Measurements from ENCODE around the gene UBE2G1.

UBE2G1 gene

DNA sequence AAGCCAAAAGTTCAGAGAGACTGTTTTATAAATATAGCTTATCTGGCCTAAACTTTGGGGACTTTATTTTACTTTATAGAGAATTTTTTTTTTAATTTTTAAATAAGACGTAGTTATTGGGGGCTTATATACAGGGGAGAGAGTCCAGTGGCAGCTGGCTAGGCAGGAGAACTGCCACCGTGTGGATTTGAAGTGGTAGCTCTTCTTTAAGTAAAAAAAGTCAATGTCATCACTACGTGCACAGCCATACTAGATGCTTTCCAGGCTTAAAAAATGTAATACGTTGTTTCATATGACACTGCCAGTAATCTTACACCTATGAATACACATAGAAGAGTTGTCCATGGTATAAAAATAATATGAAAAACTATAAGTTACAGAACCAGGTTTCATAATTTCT is 70.8 kb downstream of the UBE2G1 start:
- TF ChIP-seq ZFX (IDR thresholded peaks at IDR 0.05): no peak
- TF ChIP-seq, protein P1, sequence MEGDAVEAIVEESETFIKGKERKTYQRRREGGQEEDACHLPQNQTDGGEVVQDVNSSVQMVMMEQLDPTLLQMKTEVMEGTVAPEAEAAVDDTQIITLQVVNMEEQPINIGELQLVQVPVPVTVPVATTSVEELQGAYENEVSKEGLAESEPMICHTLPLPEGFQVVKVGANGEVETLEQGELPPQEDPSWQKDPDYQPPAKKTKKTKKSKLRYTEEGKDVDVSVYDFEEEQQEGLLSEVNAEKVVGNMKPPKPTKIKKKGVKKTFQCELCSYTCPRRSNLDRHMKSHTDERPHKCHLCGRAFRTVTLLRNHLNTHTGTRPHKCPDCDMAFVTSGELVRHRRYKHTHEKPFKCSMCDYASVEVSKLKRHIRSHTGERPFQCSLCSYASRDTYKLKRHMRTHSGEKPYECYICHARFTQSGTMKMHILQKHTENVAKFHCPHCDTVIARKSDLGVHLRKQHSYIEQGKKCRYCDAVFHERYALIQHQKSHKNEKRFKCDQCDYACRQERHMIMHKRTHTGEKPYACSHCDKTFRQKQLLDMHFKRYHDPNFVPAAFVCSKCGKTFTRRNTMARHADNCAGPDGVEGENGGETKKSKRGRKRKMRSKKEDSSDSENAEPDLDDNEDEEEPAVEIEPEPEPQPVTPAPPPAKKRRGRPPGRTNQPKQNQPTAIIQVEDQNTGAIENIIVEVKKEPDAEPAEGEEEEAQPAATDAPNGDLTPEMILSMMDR (conservative IDR thresholded peaks at IDR 0.05): no peak
- H3K27ac ChIP-seq: no peak overlapping the region

- no peak for TF ChIP-seq ZFX (IDR thresholded peaks at IDR 0.05)
- TF ChIP-seq, protein P1 (conservative IDR thresholded peaks at IDR 0.05): no peak
- H3K27ac ChIP-seq: no peak overlapping the region
Measured at GRCh38 chr17:4293572-4293971, 72.9 kb downstream of the UBE2G1 start.

- no peak overlapping the region for H3K27ac ChIP-seq
Measured at GRCh38 chr17:4287710-4288109, 78.8 kb downstream of the UBE2G1 start.

DNA sequence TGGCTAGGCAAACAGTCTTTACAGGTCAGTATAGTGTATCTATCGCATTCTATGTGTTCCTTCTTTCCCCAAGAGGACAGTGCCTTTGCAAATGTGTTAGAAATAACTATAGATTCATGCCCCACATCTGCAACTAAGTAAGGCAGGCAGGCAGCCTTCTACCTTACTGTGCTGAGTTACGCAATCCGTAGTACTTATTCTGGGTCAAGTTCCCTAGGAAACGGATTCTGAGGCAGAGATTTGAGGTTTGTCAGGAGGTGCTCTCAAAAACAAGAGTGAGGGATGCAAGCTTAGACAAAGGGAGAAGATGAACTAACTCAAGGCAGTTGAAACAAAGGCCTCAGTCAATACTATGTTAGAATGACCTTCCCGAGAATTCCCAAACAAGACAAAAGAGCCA is 90.0 kb downstream of the UBE2G1 start:
- no peak for TF ChIP-seq ZFX (IDR thresholded peaks at IDR 0.05)
- TF ChIP-seq, protein P1 (conservative IDR thresholded peaks at IDR 0.05): no peak

More at GRCh38 chr17:4287710-4288109, 78.8 kb downstream of the UBE2G1 start:
- TF ChIP-seq ZFX (IDR thresholded peaks at IDR 0.05): no peak
- TF ChIP-seq, protein P1 (conservative IDR thresholded peaks at IDR 0.05): no peak

DNA sequence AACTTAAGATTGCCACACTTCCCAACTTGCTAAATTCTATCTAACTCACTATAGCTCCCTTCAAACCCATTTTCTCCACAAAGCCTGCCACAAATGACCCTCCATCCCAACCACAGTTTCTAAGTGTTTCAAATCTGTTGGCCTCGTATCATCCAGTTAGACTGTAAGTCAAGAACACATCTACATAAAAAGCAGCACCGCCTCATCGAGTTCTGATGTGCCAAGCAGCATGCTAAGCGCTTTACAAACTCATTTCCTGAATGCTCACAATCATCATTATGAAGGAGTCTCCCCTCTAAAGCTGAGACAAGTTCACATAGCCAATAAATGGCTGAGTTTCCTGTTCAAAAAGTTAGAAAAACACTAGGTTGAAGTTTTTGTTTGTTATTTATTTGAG is 93.5 kb downstream of the UBE2G1 start:
- H3K27ac ChIP-seq: no peak overlapping the region
- TF ChIP-seq, protein P1 (conservative IDR thresholded peaks at IDR 0.05): no peak
- TF ChIP-seq ZFX (IDR thresholded peaks at IDR 0.05): no peak

More for the DNA sequence above, 90.0 kb downstream of the UBE2G1 start:
- H3K27ac ChIP-seq: no peak overlapping the region

- TF ChIP-seq, protein P1 (conservative IDR thresholded peaks at IDR 0.05): no peak
- no peak for TF ChIP-seq ZFX (IDR thresholded peaks at IDR 0.05)
- H3K27ac ChIP-seq: no peak overlapping the region
Measured at GRCh38 chr17:4272213-4272971, 94.1 kb downstream of the UBE2G1 start.

GRCh38 chr17:4270736-4271135 is 95.7 kb downstream of the UBE2G1 start:
- H3K27ac ChIP-seq: no peak overlapping the region
- TF ChIP-seq ZFX (IDR thresholded peaks at IDR 0.05): no peak
- TF ChIP-seq, protein P1 (conservative IDR thresholded peaks at IDR 0.05): no peak

All from C4-2B (cell line).